Psoas muscle (tissue), 8 donors: ENCODE measurements around the gene NDUFA8. TPM values are rescaled to one million over a fixed set of nuclear protein-coding genes. Genes with fewer than 3 reads are reported as not detected.
A peak's percentile ranks its signal among the peaks of the same experiment; 100 is the strongest.

ENCODE experiments used
- ATAC-seq, 4 donors: fragments of 200-7000 bp; cut with Tn5 transposase; one replicate each; pipeline ENCODE4 v1.9.1; 2020; ENCODE audit warnings: moderate library complexity in 3 of 4, mild to moderate bottlenecking in 2 of 4
- DNase-seq, 2 donors: peaks; one replicate each; pipeline ENCODE4 v3.0.0-alpha.2; 2020
- H3K27ac ChIP-seq: fragments of 200-600 bp; one replicate; pipeline ENCODE4 v1.8.0; 2022
- H3K27me3 ChIP-seq, 3 donors: fragments of 200-600 bp in 1 of 3; one replicate each; pipeline versions ENCODE4 v1.6.1 to v1.8.0; 2013 to 2022; ENCODE audit warnings: low read length in 2 of 3, mild to moderate bottlenecking in 2 of 3, moderate library complexity in 1 of 3; ENCODE audit not compliant: insufficient read depth in 3 of 3
- H3K36me3 ChIP-seq, 2 donors: fragments of 200-600 bp in 1 of 2; one replicate each; pipeline versions ENCODE4 v1.6.1 to v1.8.0; 2013 to 2022; ENCODE audit warnings: low read depth in 1 of 2, mild to moderate bottlenecking in 1 of 2, moderate library complexity in 1 of 2; ENCODE audit not compliant: insufficient read depth in 1 of 2
- H3K4me1 ChIP-seq: fragments of 200-600 bp; one replicate; pipeline ENCODE4 v1.8.0; 2022
- H3K4me3 ChIP-seq: fragments of 200-600 bp; one replicate; pipeline ENCODE4 v1.8.0; 2022; ENCODE audit warnings: mild to moderate bottlenecking
- H3K9me3 ChIP-seq: fragments of 200-600 bp; one replicate; pipeline ENCODE4 v1.8.0; 2022
- WGBS, 3 donors: extraction: QIAGEN DNeasy Blood & Tissue Kit; methylation state at CpG; one replicate each; pipeline versions ENCODE4 v1.1.6 to v1.1.7; 2013; 5-methylcytosine and 5-hydroxymethylcytosine counted together
- intact Hi-C, 2 donors: fragments of 100-400 bp; cut with DNase I; formaldehyde crosslinking; loops; one replicate each; pipeline versions ENCODE4 v1.11.0 to v1.14.2; 2022
- polyA plus RNA-seq, 3 donors: library from polyadenylated mRNA; stranded (reverse); fragments of 200-250 nt; gene quantifications; one replicate each; pipeline ENCODE4 v1.2.3, GENCODE V29; 2013
- total RNA-seq, 4 donors: library from RNA; stranded (reverse); fragmentation: NEBNext Ultra II Directional in 2 of 4; extraction: Animal tissue kit (Norgen Biotek cat#: 25700) in 2 of 4; gene quantifications; one replicate each; pipeline versions ENCODE4 v1.2.1 to v1.2.4, GENCODE V29; 2021 to 2023
- TF ChIP-seq, protein P1 (sequence below): fragments of 200-600 bp; IDR thresholded peaks from one replicate; pipeline ENCODE4 v1.8.0; 2022; ENCODE audit warnings: antibody characterized with exemption
- donor health status: healthy with polysubstance abuse.
- donor health status: DM: no; HTN: no; CAD: no; lungs with moderate emphysema.
- donor health status: Bipolar disorder and iron deficiency.
- donor health status: healthy.
- donor health status: DM: yes; HTN: yes; CAD: no.
- donor health status: DM: no; HTN: no; CAD: no.
- donor health status: DM: no; HTN: no; CAD: no.
- donor health status: DM: yes; HTN: yes; CAD: no.

NDUFA8 gene
- total and polyA plus RNA-seq, 7 donors, result 78.9 to 257 (median 148) TPM

DNA sequence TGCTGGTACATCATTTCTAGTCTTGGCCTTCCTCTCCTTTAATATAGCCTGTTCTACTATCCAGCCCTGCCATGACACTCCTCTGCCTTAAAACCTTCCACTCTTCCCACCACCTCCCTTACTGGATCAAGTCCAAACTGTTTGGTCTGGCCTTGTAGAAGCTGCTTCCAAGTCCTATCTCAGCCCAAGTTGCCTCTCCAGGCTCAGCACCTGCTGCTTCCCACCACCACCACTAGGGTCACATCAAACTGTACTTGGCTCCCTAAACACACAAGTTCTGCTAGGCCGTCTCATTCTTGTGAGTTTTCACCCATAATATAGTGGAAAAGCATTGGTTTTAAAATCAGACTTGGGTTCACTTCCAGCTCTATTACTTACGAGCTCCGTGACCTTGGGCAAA is 1.4 kb downstream of the NDUFA8 start:
- Histone ChIP-seq H3K27me3 (no peaks in the 10 kb centered on the region), H3K36me3 (no peaks in the 10 kb centered on the region), H3K9me3 (no peaks in the 10 kb centered on the region), H3K4me1 (peaks cover 41% of the 10 kb centered on the region), H3K27ac (no peak overlapping the region), H3K4me3 (peak overlapping the region; percentile 90)
- TF ChIP-seq, protein P1, sequence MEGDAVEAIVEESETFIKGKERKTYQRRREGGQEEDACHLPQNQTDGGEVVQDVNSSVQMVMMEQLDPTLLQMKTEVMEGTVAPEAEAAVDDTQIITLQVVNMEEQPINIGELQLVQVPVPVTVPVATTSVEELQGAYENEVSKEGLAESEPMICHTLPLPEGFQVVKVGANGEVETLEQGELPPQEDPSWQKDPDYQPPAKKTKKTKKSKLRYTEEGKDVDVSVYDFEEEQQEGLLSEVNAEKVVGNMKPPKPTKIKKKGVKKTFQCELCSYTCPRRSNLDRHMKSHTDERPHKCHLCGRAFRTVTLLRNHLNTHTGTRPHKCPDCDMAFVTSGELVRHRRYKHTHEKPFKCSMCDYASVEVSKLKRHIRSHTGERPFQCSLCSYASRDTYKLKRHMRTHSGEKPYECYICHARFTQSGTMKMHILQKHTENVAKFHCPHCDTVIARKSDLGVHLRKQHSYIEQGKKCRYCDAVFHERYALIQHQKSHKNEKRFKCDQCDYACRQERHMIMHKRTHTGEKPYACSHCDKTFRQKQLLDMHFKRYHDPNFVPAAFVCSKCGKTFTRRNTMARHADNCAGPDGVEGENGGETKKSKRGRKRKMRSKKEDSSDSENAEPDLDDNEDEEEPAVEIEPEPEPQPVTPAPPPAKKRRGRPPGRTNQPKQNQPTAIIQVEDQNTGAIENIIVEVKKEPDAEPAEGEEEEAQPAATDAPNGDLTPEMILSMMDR, result peak; percentile 43
- WGBS, 3 donors, result 45 to 59% (median 46%) methylated on average over 3 of the region's 3 CpGs
- DNase-seq (no peak), ATAC-seq (peak in 3 of 4 donors; percentile 24 to 50 (median 44))
- intact Hi-C loops, result no loop called here

DNA sequence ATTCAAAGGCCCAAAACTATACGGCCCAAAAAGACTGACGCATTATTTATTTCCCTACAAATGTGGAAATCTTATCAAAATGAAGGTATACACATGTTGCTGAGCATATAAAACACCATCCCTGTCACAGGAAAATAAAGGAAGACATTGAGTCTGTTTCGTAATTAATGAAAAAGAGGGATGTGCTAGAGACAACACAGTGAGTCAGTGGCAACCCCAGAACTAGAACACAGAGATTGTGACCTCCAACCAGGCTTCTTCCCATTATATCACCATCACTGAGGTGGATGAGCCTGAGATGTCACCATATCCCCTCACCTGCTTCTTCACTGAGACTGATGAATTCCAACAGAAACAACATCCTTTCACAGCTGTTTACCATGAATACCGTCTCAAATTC is 3.8 kb downstream of the NDUFA8 start:
- peaks cover 0 to 9% of the 10 kb centered on the region in 2 donors for H3K36me3 ChIP-seq
- intact Hi-C loops, result no loop called here
- ATAC-seq, result no peak
- no peak overlapping the region for H3K4me3 ChIP-seq
- TF ChIP-seq, protein P1, result no peak
- no peaks in the 10 kb centered on the region for H3K9me3 ChIP-seq
- H3K27me3 ChIP-seq, result no peaks in the 10 kb centered on the region
- no peak for DNase-seq
- peaks cover 57% of the 10 kb centered on the region for H3K4me1 ChIP-seq
- no peak overlapping the region for H3K27ac ChIP-seq
- WGBS, 3 donors, result 71 to 77% (median 73%) methylated on average over 4 of the region's 4 CpGs

DNA sequence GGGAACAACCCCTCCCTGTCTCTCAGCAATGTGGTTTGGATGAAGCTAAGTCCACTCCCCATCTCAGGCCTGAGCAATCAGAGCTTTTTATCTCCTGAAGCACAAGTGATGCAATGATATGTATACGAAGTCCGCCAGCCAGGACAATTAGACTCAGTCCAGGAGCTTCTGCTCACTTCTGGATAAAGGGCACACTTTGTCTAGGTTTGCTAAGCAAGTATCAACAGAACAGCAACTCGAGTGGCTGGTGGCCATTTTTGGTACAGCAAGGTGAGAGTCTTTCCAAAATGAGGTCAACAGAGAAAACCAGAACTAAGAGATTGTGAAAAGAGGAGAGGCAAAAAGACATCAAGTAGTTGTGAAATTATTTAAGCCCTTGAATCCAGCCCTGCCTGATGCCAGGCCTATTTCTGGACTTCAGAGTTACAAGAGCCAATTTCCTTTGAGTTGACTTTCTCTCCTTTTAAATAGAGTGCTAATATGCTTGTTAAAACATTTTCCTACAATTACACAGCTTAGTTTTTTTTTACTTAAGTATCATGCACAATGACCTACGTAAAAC is 8.2 kb downstream of the NDUFA8 start:
- peaks cover 36% of the 10 kb centered on the region for H3K4me1 ChIP-seq
- no peak overlapping the region for H3K4me3 ChIP-seq
- TF ChIP-seq, protein P1, result no peak
- ATAC-seq (peak; percentile 39 to 94 (median 84)), DNase-seq (peak; percentile 23 to 66)
- H3K27ac ChIP-seq, result peak overlapping the region; percentile 64
- H3K27me3 ChIP-seq, result no peaks in the 10 kb centered on the region
- WGBS, 3 donors, result 43 to 46% (median 43%) methylated on average over 4 of the region's 4 CpGs
- H3K36me3 ChIP-seq, result peaks cover 4 to 51% of the 10 kb centered on the region in 2 donors
- intact Hi-C loops, result no loop called here
- no peaks in the 10 kb centered on the region for H3K9me3 ChIP-seq

DNA sequence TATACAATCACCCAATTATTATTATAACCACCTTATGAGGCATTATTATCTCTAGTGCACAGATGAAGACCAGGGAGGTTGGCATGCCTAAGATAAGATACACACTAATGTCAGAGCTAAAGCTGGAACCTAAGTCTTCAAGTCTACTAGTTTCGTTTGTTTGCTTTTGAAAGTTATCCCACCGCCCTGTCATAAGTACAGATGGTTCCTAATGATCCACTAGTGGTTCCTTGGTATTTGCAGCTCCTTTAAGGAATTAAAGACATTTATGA is 14.1 kb downstream of the NDUFA8 start:
- H3K4me1 ChIP-seq, result peaks cover 3% of the 10 kb centered on the region

More for the DNA sequence above, 14.1 kb downstream of the NDUFA8 start:
- peaks cover 11 to 86% of the 10 kb centered on the region in 2 donors for H3K36me3 ChIP-seq
- 92 to 99% (median 94%) methylated on average over 2 of the region's 2 CpGs for WGBS, 3 donors
- ATAC-seq (no peak), DNase-seq (no peak)
- no peak overlapping the region for H3K4me3 ChIP-seq
- intact Hi-C loops, result no loop called here
- H3K9me3 ChIP-seq, result no peaks in the 10 kb centered on the region
- no peak overlapping the region for H3K27ac ChIP-seq
- no peaks in the 10 kb centered on the region for H3K27me3 ChIP-seq
- TF ChIP-seq, protein P1, result no peak
